Measurements from ENCODE around the gene ZNF799.
"Not testable (repeated sequence)": the region's sequence is repeated elsewhere in the genome, so short reads cannot be mapped to it uniquely, and the experiment has no call there.

The ZNF799 gene

DNA sequence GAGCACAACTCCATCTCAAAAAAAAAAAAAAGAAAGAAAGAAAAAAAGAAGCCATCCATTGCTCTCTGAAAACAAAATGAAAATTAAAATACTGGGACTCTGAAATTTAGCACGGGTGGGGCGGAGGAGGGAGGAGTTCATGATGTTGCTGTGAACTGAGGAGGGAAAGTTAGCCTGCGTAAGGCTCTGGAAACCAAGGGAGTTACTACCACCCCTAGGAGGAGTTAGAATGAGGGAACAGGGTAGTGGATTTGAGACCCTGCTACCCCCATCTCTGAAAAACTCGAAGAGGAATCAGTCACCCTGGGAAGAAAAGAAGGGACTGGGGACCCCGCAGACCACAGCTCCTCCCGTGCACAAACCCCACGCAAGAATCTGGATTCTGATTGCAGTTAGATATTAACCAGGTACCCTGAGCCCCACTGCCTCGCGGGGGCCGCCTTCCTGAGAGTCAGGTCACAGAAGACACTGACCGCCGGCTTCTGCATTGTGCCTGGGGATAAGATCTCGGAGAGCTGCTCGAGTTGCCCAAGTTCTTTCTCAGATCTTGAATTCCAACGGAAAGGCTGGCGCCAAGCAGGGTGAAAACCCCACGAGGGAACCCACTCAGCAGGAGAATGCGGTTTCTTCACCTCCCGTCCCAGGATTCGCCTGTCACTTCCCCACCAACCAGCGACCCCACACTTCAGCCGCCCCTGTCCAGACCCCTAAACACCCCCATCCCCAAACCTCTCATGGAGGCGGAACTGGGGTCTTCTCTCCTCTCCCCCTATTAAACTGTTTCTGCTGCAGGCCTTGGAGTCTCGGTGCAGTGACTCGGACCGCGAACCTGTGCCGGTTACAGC lies 36.5 kb downstream of the ZNF799 start:
- peak; percentile 59 for DNase-seq

DNA sequence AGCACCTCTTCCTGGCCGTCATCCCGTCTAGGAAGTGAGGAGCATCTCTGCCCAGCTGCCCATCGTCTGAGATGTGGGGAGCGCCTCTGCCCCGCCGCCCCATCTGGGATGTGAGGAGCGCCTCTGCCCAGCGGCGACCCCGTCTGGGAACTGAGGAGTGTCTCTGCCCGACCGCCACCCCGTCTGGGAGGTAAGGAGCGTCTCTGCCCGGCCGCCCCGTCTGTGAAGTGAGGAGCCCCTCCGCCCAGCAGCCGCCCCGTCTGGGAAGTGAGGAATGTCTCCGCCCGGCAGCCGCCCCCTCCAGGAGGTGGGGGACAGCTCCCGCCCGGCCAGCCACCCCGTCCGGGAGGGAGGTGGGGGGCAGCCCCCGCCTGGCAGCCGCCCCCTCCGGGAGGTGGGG lies 38.8 kb downstream of the ZNF799 start:
- DNase-seq: not testable (repeated sequence)

DNA sequence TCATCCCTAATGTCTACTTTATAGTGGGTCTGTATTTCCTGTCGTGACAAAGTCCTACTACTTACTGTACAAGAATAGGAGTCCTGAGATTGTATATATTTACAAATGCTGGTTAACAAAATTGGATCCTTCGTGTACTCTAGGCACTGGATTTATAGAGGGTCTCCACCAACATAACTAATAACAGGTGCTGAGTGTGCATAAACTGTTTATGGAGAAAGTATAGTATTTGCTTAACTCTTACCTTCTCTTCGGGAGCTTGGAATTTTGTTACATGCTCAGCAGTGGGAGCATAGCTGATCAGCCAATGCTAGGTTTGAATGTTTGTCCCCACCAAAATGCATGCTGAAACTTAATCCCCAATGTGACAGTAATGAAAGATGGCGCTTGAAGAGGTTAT lies 47.7 kb downstream of the ZNF799 start:
- DNase-seq: no peak

DNA sequence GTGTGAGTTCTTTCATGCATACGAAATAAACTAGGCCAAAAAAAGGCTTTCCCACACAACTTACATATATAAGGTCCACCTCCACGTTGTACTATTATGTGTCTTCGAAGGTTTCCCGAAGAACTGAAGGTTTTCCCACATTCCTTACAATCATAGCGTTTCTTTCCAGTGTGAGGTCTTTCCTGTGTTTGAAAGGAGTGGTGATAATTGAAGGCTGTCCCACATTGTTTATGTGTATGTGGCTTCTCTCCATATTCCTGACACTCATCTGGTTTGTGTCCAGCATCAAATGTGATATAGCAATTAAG lies 50.2 kb downstream of the ZNF799 start:
- no peak for DNase-seq

DNA sequence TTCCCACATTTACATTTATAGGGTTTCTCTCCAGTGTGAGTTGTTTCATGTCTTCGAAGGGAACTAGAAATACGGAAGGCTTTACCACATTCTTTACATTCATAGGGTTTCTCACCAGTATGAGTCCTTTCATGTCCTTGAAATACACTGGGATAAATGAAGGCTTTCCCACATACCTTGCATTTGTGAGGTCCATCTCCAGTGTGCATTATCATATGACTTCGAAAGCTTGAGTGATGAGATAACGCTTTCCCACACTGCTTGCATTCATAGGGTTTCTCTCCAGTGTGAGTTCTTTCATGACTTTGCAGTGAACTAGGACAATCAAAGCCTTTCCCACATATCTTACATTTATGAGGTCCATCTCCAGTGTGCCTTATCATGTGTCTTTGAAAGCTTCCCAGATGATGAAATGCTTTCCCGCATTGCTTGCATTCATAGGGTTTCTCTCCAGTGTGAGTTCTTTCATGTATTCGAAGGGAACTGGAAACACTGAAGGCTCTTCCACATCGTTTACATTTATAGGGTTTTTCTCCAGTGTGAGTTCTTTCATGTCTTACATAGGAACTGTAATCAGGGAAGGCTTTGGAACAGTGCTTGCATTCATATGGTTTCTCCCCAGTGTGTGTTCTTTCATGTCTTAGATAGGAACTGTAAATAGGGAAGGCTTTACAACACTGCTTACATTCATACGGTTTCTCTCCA lies 50.7 kb downstream of the ZNF799 start:
- no peak for DNase-seq

DNA sequence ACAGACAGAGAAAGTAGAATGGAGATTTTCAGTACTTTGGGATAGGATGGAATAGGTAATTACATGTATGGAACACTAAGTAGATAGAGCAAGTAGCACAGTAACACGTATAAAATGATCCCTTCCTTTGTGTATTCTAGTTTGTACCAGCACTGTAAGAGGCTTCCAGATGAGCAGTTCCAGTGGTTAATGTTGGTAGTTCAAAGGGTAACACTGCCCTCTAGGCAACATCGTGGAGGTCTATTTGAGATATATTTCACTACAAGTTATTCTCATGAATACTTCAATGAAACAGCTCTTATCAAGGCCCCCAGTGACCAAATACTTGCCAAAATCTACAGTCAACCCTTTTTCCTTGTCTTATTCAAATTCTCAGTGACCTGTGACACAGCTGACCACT lies 54.2 kb downstream of the ZNF799 start:
- DNase-seq: no peak

DNA sequence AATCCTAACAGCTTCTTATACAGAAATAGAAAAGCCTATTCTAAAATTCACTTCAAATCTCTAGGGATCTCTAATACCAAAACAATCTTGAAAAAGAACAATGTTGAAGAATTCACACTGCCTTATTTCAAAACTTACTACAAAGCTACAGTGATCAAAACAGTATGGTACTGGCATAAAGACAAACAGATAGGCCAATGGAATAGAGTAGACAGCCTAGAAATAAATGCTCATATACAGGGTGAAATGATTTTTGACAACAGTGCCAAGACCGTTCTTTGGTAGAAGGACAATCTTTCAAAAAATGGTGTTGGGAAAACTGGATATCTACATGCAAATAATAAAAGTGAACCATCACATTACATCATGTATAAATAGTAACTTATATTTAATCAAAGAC lies 55.9 kb downstream of the ZNF799 start:
- DNase-seq: no peak

All from right kidney (tissue), 1 donor.